GM23248 (cell line): ENCODE results near the gene MAML3.

ENCODE experiments used
- EZH2 ChIP-seq: fragments of 200-600 bp; sonication (generic); IDR thresholded peaks from 2 replicates; pipeline ENCODE4 v1.6.1; 2018; ENCODE audit warnings: antibody characterized with exemption, mild to moderate bottlenecking; ENCODE audit not compliant: insufficient read depth, poor library complexity, severe bottlenecking
- EZH2phosphoT487 ChIP-seq: fragments of 200-600 bp; sonication (generic); IDR thresholded peaks from 2 replicates; pipeline ENCODE4 v1.6.1; 2018; ENCODE audit warnings: antibody characterized with exemption, moderate library complexity, mild to moderate bottlenecking, low read depth; ENCODE audit not compliant: insufficient read depth

- TF ChIP-seq EZH2phosphoT487 (no peak), EZH2 (no peak)
These were observed 23.3 kb downstream of the MAML3 start for GRCh38 chr4:140130677-140131076.
